Measurements from ENCODE around the gene SERPINA4.

- no peak for TF ChIP-seq TEAD4 (IDR thresholded peaks at IDR 0.05)
- no peak for TF ChIP-seq TCF12 (IDR thresholded peaks at IDR 0.05; ENCODE audit: low read depth)
- TF ChIP-seq CEBPB (IDR thresholded peaks at IDR 0.05): no peak
- TF ChIP-seq, protein P1, sequence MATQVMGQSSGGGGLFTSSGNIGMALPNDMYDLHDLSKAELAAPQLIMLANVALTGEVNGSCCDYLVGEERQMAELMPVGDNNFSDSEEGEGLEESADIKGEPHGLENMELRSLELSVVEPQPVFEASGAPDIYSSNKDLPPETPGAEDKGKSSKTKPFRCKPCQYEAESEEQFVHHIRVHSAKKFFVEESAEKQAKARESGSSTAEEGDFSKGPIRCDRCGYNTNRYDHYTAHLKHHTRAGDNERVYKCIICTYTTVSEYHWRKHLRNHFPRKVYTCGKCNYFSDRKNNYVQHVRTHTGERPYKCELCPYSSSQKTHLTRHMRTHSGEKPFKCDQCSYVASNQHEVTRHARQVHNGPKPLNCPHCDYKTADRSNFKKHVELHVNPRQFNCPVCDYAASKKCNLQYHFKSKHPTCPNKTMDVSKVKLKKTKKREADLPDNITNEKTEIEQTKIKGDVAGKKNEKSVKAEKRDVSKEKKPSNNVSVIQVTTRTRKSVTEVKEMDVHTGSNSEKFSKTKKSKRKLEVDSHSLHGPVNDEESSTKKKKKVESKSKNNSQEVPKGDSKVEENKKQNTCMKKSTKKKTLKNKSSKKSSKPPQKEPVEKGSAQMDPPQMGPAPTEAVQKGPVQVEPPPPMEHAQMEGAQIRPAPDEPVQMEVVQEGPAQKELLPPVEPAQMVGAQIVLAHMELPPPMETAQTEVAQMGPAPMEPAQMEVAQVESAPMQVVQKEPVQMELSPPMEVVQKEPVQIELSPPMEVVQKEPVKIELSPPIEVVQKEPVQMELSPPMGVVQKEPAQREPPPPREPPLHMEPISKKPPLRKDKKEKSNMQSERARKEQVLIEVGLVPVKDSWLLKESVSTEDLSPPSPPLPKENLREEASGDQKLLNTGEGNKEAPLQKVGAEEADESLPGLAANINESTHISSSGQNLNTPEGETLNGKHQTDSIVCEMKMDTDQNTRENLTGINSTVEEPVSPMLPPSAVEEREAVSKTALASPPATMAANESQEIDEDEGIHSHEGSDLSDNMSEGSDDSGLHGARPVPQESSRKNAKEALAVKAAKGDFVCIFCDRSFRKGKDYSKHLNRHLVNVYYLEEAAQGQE (IDR thresholded peaks at IDR 0.05; ENCODE audit: low read depth): no peak
- TF ChIP-seq RAD21 (IDR thresholded peaks at IDR 0.05; ENCODE audit: low read depth): no peak
- no peak for TF ChIP-seq EP300 (IDR thresholded peaks at IDR 0.05; ENCODE audit: borderline replicate concordance)
- TF ChIP-seq YY1 (IDR thresholded peaks at IDR 0.05; ENCODE audit: low read depth): no peak
- TF ChIP-seq CREB1 (IDR thresholded peaks at IDR 0.05; ENCODE audit: low read depth): no peak
- no peak for TF ChIP-seq NFIC (IDR thresholded peaks at IDR 0.05)
- no peak for TF ChIP-seq EGR1 (IDR thresholded peaks at IDR 0.05)
Observed at GRCh38 chr14:94538070-94538740, 23.0 kb upstream of the SERPINA4 start.
